GM12875 (cell line): ENCODE results near the gene SNN.

Source experiments
- H3K4me3 ChIP-seq: one replicate; pipeline ENCODE4 v1.5.1; 2011; ENCODE audit warnings: low read depth, low read length, control low read depth
- TF ChIP-seq, protein P1 (sequence below): IDR thresholded peaks from 2 replicates; pipeline ENCODE4 v1.5.1; 2011; ENCODE audit warnings: low read depth, mild to moderate bottlenecking, control low read depth, inconsistent platforms, low read length, moderate library complexity, borderline replicate concordance; ENCODE audit not compliant: insufficient read depth

SNN gene

DNA sequence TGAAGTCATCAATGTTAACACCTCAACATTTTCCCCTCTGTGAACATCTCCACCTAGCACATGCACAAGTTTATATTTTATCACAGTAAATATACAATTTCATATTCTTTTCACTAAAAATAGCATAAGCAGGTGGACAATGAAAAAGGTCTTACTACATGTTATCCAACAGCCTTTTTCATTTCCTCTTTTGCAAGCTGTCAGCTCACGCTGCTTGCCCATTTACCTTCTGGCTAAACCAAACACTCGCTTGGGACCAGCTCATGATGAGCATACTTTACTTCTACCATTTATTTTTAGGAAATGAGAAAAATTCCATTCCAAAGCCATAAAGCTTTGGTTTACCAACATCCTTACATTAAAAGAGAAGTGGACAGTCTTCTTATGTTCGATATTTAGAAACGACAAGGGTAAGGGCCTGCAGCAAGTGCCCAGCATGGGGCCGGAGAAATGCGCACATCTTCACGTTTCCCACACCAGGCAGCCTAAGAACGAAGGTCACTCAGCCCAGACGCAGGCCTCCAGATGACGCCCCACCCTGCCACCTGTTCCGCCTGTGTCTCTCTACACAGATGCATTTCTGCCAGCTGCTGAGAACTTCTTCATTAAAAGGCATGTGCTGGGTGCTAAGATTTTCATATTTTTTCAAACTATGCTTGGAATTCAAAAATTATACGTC, 13.9 kb downstream of the SNN start:
- no peak overlapping the region for H3K4me3 ChIP-seq
- TF ChIP-seq, protein P1, sequence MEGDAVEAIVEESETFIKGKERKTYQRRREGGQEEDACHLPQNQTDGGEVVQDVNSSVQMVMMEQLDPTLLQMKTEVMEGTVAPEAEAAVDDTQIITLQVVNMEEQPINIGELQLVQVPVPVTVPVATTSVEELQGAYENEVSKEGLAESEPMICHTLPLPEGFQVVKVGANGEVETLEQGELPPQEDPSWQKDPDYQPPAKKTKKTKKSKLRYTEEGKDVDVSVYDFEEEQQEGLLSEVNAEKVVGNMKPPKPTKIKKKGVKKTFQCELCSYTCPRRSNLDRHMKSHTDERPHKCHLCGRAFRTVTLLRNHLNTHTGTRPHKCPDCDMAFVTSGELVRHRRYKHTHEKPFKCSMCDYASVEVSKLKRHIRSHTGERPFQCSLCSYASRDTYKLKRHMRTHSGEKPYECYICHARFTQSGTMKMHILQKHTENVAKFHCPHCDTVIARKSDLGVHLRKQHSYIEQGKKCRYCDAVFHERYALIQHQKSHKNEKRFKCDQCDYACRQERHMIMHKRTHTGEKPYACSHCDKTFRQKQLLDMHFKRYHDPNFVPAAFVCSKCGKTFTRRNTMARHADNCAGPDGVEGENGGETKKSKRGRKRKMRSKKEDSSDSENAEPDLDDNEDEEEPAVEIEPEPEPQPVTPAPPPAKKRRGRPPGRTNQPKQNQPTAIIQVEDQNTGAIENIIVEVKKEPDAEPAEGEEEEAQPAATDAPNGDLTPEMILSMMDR: no peak

DNA sequence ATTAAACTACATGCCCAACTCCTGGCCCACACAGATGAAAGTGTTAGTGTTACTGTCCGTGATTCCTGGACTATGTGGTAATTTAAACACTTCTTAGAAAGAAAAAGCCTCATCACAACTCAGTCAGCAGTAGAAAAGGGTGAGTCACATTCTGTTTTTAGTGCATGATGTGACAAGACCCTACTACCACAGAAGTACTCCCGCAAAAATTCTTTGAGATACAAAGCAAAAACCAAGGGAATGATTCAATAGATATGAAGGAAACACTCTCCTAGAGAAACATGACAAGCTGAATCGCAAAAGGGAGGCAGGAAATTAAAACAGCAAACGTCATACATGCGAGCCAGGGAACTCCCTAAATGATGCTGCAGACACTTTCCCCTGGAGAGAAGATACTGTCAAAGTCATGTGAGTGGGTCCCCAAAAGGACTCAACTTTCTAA, 14.4 kb downstream of the SNN start:
- H3K4me3 ChIP-seq: no peak overlapping the region
- TF ChIP-seq, protein P1: no peak

DNA sequence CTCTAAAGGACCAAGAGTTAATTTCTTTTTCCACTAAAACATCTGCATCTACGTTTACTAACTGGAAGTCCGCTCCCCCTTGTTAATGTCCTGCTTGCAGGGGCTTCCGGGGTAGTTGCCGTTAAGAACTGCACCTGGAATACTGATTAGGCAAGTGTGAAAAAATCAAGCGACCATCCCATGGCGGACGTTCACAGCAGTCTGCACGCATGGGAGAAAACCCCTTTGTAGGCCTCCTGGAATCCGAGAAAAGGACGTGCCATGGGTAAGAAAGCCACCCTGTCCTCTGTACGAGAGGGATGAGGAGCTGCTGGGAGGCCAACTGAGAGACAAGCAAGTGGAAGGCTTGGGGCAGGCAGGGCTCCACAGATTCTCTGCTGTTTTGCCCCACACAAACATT, 14.9 kb downstream of the SNN start:
- TF ChIP-seq, protein P1: no peak
- H3K4me3 ChIP-seq: no peak overlapping the region

DNA sequence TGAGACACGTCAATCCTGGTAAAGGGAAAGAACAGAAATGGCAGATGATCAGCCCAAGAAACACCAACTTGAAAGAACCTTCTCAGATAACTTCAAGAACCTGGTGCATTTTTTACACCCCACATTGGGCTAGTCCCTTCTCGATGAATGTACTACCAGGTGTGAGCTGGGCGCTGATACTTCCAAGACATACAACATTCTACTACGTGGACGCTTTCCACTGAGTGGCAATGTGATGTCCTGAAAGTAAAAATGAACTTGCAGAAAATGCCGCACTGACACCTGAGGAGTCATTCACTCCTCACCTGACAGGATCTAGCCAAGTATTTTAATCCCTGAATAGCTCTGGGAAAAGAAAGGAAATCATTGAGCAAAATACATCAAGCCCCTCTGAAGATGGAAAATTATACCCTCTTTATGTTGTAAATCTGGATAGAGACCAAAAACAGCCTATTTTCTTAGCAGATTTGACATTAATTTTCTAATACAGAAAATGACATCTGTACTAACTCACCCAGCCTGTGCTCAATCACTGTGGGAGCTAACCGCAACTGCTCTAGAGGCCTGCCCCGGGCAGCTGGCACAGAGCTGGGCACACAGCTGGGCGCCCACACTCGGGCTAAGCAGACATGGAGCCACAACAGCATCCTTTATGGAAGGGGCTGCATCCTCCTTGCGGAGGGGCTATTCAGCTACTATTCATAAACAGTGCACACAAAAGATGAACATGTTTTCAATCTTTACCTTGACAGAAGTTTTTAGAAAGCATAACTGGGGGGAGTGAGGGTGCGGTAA, 16.2 kb downstream of the SNN start:
- H3K4me3 ChIP-seq: no peak overlapping the region
- TF ChIP-seq, protein P1: no peak

DNA sequence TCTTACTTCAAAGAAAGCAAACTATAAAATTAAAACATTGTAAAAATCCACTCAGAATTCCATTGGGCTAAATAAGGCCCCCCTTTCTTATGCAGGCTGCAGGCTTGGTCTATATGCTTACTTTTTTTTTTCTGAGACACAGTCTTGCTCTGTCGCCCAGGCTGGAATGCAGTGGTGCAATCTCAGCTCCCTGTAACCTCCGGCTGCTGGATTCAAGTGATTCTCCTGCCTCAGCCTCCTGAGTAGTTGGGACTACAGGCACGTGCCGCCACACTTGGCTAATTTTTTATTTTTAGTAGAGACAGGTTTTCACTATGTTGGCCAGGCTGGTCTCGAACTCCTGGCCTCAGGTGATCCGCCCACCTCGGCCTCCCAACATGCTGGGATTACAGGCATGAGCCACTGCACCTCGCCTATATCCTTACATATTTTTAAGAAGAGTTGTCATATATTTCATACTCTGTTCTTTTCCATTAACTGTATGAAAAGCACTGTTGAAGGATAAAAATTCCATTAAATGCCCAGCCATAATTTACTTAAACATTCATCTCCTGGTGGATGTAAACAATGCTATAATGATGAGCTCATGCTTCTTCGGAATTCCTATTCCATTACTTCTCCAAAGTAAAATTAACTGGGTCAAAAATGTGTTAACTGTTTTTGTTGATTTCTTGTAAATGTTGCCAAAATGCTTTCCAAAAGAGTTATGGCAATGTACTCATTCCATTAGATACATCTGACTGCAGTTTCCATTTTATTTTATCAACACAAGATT, 17.8 kb downstream of the SNN start:
- TF ChIP-seq, protein P1: no peak
- no peak overlapping the region for H3K4me3 ChIP-seq

DNA sequence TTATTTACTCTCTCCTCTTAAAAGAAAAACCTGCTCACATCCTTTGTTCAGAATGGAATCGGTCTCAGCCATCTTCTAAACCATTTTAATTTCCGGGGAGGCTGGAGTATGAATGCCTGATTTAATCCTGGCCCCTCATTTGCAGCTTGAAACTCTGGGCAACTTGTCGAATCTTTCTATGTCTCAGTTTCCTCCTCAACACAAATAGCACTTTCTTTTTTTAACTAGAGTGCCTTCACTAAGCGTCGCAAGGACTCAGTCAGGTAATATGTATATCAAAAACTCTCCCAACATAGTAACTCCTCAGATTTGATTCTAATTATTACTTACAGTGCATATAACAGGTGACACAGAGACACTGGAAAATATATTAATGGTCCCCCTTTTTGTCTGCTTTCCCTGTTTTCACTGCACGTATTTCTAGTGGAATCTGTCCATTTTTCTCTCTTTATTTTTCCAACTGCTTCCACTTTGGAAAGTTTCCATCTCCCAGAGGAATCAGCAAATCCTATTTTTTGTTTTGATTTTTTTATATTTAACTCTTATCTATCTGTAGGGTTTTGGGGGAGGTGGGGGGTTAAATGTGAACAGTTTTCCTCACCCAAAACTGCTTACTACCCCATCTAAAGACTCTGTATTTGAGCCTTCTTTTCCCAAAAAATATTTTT, 18.6 kb downstream of the SNN start:
- TF ChIP-seq, protein P1: no peak
- no peak overlapping the region for H3K4me3 ChIP-seq
